Gastroesophageal sphincter (tissue), 4 donors: ENCODE results near the gene MYO1D. TPM values are rescaled to one million over a fixed set of nuclear protein-coding genes. Genes with fewer than 3 reads are reported as not detected.

ENCODE experiments used
- ATAC-seq: fragments of 150-250 bp; one replicate; pipeline ENCODE4 v1.9.1; 2016; ENCODE audit warnings: mild to moderate bottlenecking, moderate library complexity
- H3K27ac ChIP-seq, 4 donors: fragments of 200-600 bp; sonication (generic) in 3 of 4; 1 replicate in 3 of 4; 2 replicates in 1 of 4; pipeline ENCODE4 v1.5.1; 2016 to 2019
- H3K27me3 ChIP-seq: fragments of 200-600 bp; sonication (generic); one replicate; pipeline ENCODE4 v1.5.1; 2019
- H3K36me3 ChIP-seq, 2 donors: fragments of 200-600 bp; sonication (generic); one replicate each; pipeline ENCODE4 v1.5.1; 2019; ENCODE audit warnings: control low read depth in 1 of 2
- H3K4me1 ChIP-seq, 3 donors: fragments of 200-600 bp; sonication (generic); 1 replicate in 2 of 3; 2 replicates in 1 of 3; pipeline ENCODE4 v1.5.1; 2016 to 2019; ENCODE audit warnings: control low read depth in 2 of 3
- H3K4me3 ChIP-seq, 2 donors: fragments of 200-600 bp; sonication (generic); one replicate each; pipeline ENCODE4 v1.5.1; 2019; ENCODE audit warnings: mild to moderate bottlenecking in 1 of 2, moderate library complexity in 1 of 2
- H3K9me3 ChIP-seq, 3 donors: fragments of 200-600 bp; sonication (generic); one replicate each; pipeline ENCODE4 v1.5.1; 2017 to 2019; ENCODE audit warnings: control low read depth in 2 of 3
- EP300 ChIP-seq: sonication (generic); formaldehyde crosslinking; IDR thresholded peaks from one replicate; pipeline ENCODE4 v1.6.1; 2017; ENCODE audit warnings: antibody characterized with exemption, mild to moderate bottlenecking
- POLR2A ChIP-seq, 2 donors: fragments of 450-650 bp; IDR thresholded peaks; one replicate each; pipeline ENCODE4 v1.6.1; 2017; ENCODE audit warnings: antibody characterized with exemption in 2 of 2, mild to moderate bottlenecking in 2 of 2, moderate library complexity in 1 of 2
- POLR2AphosphoS5 ChIP-seq: sonication (generic); formaldehyde crosslinking; IDR thresholded peaks from one replicate; pipeline ENCODE4 v1.6.1; 2017; ENCODE audit warnings: antibody characterized with exemption
- WGBS, 2 donors: methylation state at CpG; one replicate each; pipeline ENCODE4 v1.1.5; 2018; ENCODE audit warnings: low coverage in 1 of 2; 5-methylcytosine and 5-hydroxymethylcytosine counted together
- total RNA-seq, 4 donors: library from RNA; depleted of rRNA; stranded (reverse); fragments of >200 nt; gene quantifications; one replicate each; pipeline ENCODE4 v1.1.0, GENCODE V29; 2016
- TF ChIP-seq, protein P1 (sequence below), 4 experiments: fragments of 200-600 bp in 2 of 4; fragments of 450-650 bp in 2 of 4; sonication (generic) in 1 of 4; IDR thresholded peaks; one replicate each; pipeline ENCODE4 v1.5.1; 2017 to 2019; ENCODE audit warnings: antibody characterized with exemption in 4 of 4, mild to moderate bottlenecking in 2 of 4, moderate library complexity in 2 of 4

Gene MYO1D
- total RNA-seq, 4 donors from 2014 or later = 28.2 to 63.5 (median 47.2) TPM

DNA sequence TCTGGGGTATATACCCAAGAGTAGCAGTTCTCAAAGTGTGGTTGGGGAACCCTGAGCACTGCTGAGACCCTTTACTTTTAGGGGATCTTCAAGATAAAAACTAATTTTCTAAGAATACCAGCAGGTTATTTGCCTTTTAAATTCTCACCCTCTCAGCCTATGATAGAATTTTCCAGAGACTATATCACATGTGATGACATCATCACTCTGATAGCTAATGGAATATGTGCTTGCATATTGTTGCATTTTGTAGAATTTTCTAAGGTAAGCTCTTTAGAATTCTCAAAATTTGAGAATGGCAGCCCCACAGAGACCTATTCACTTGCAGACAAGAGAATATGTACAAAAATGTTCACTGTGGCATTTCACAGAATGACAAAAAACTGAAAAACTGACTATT is 181.1 kb downstream of the MYO1D start:
- Histone ChIP-seq H3K4me1 (no peaks in the 10 kb centered on the region), H3K36me3 (no peaks in the 10 kb centered on the region), H3K27me3 (no peaks in the 10 kb centered on the region), H3K9me3 (no peaks in the 10 kb centered on the region), H3K27ac (no peak overlapping the region), H3K4me3 (no peak overlapping the region)
- TF ChIP-seq, protein P1, sequence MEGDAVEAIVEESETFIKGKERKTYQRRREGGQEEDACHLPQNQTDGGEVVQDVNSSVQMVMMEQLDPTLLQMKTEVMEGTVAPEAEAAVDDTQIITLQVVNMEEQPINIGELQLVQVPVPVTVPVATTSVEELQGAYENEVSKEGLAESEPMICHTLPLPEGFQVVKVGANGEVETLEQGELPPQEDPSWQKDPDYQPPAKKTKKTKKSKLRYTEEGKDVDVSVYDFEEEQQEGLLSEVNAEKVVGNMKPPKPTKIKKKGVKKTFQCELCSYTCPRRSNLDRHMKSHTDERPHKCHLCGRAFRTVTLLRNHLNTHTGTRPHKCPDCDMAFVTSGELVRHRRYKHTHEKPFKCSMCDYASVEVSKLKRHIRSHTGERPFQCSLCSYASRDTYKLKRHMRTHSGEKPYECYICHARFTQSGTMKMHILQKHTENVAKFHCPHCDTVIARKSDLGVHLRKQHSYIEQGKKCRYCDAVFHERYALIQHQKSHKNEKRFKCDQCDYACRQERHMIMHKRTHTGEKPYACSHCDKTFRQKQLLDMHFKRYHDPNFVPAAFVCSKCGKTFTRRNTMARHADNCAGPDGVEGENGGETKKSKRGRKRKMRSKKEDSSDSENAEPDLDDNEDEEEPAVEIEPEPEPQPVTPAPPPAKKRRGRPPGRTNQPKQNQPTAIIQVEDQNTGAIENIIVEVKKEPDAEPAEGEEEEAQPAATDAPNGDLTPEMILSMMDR (IDR thresholded peaks at IDR 0.05) = no peak
- TF ChIP-seq EP300 = no peak
- TF ChIP-seq POLR2AphosphoS5 = no peak
- no peak for TF ChIP-seq POLR2A (IDR thresholded peaks at IDR 0.05)
- ATAC-seq = no peak

DNA sequence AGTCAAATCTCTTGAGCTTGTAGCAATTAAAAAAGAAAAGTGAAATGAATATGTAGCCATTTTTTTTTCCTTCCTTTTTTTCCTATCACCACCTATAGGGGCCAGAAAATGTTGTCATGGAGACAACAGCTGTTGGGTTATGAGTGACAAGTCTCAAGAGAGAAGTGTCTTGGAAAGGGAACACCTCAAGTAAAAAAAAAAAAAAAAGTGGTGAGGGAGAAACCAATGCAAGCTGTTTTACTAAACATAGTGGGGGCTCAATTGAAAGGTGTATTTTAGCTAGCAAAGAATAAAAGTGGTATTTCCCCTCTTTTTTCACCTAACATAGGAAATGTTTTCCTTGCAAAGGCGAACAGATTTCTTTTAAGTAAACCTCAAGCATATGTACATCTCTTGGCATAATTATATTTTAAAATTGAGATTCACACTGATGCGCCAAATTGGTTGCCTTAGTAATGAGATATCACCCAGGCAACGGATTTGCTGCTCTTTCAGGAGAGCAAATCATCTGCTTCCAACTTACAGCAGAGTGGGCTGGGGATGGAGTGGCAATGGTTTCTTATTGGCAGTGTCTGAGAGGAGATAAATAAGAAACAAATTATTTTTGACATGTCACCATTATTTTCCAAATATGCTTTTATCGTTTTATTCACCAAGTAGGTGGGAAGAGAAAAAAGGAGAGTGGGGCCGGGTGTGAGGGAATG is 183.6 kb downstream of the MYO1D start:
- Histone ChIP-seq H3K27ac (no peak overlapping the region), H3K4me3 (no peak overlapping the region), H3K27me3 (no peaks in the 10 kb centered on the region), H3K4me1 (no peaks in the 10 kb centered on the region), H3K36me3 (no peaks in the 10 kb centered on the region), H3K9me3 (no peaks in the 10 kb centered on the region)
- no peak for ATAC-seq
- TF ChIP-seq POLR2A (IDR thresholded peaks at IDR 0.05) (no peak), POLR2AphosphoS5 (no peak)
- WGBS, 2 donors = 93 to 95% methylated on average over 5 of the region's 5 CpGs

DNA sequence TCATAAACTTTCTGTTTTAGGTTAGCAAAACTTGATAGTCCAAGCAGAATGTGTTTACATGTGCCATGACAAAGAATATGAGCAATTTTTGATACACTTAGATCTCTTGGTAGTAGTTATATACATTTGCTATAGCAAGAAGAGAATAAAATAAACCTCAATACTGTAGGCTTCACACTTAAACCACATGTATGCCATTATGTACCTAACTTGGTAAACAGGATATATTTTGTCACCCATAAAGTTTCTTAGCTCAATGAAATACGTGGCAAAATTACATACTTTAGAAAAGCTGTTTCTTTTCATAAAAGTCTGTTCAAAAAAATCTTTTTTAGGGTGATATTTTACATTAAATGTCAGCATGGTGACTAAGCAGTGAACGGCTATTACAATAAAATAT is 184.7 kb downstream of the MYO1D start:
- H3K36me3 ChIP-seq = no peaks in the 10 kb centered on the region
- WGBS, 2 donors = 75 to 79% methylated on average over 2 of the region's 2 CpGs
- no peak for ATAC-seq
- no peak overlapping the region for H3K27ac ChIP-seq
- H3K9me3 ChIP-seq = no peaks in the 10 kb centered on the region
- no peaks in the 10 kb centered on the region for H3K27me3 ChIP-seq
- TF ChIP-seq EP300 (no peak), POLR2AphosphoS5 (no peak)
- no peak overlapping the region for H3K4me3 ChIP-seq
- H3K4me1 ChIP-seq = no peaks in the 10 kb centered on the region

DNA sequence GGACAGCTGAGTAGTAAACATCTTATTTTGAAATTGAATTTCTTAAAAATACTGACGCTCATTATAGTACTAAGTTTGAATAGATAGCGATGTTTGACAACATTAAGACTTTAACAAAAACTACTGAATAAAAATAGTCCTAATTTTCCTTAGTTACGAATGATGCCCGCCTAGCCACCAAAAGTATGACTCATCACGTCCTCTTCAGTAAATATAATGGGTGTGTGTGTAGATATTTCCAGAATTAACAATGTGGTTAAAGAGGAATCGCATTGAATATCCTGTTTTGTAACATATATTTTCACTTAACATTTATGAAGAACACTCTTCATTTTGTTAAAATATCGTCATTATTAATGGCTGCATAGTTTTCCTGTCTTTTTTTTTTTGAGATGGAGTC is 187.6 kb downstream of the MYO1D start:
- Histone ChIP-seq H3K36me3 (no peaks in the 10 kb centered on the region), H3K27me3 (no peaks in the 10 kb centered on the region), H3K27ac (no peak overlapping the region), H3K9me3 (peaks cover 0 to 6% (median 0%) of the 10 kb centered on the region in 3 donors), H3K4me3 (no peak overlapping the region), H3K4me1 (no peaks in the 10 kb centered on the region)
- ATAC-seq = no peak
- TF ChIP-seq EP300 (no peak), POLR2A (IDR thresholded peaks at IDR 0.05) (no peak), POLR2AphosphoS5 (no peak)
- TF ChIP-seq, protein P1 (IDR thresholded peaks at IDR 0.05) = no peak
- 85 to 88% methylated on average over 7 of the region's 7 CpGs for WGBS, 2 donors

DNA sequence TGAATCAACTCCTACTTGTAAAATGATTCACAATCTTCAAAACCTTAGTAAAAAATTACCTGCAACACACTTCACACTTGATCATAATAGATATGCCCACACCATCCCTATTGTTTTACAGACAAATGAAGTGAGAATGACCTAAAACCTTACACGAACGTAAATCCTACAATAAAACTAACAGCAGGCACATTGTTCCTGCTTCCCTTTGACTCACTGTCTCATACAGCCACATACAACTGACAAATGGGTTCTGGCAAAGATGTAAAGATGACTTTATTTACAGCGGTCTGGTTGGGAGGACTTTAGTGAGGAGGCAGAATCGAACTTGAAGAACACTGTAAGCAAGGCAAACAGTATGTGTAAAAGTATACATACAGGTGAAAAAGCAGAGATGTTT is 188.7 kb downstream of the MYO1D start:
- no peaks in the 10 kb centered on the region for H3K36me3 ChIP-seq
- WGBS, 2 donors = 22 to 48% methylated on average over 4 of the region's 4 CpGs
- ATAC-seq = no peak
- H3K27me3 ChIP-seq = no peaks in the 10 kb centered on the region
- H3K9me3 ChIP-seq = peaks cover 0 to 6% (median 0%) of the 10 kb centered on the region in 3 donors
- no peak overlapping the region for H3K4me3 ChIP-seq
- H3K4me1 ChIP-seq = no peaks in the 10 kb centered on the region
- H3K27ac ChIP-seq = no peak overlapping the region
- no peak for TF ChIP-seq POLR2AphosphoS5

DNA sequence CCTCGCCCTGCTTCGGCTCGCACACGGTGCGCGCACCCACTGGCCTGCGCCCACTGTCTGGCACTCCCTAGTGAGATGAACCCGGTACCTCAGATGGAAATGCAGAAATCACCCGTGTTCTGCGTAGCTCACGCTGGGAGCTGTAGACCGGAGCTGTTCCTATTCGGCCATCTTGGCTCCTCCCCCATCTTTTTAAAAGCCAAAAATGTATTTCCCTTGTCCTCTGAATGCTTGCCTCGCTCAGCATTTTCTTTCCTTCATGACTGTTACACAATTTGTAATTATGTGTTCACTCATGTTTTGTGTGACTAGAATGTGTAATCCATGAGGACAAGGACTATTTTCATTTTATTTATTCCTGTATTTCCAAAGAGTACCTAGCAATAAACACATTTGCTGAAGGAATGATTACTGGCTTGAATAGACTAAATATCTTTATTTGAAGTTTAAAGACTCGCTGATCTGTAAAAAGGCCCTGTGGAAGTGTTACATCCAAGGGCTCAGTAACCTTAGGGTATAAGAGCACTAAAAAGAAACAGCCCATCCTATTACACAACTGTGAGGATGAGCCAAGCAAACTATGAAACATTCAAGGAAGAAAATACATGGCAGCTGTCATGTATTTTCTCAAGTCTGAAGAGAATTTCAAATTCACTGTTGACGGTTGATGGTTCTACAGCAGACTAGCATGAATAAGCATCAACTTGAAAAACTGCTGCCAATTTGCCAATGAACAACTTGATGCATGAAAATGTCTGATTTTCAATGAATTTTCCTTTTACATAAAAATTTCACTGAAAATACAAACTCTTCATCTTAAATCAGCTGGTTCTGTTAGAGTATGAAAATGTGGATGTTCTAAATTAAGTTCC is 192.6 kb downstream of the MYO1D start:
- ATAC-seq = no peak
- Histone ChIP-seq H3K27ac (no peak overlapping the region), H3K9me3 (peaks cover 0 to 6% (median 0%) of the 10 kb centered on the region in 3 donors), H3K4me1 (no peaks in the 10 kb centered on the region), H3K4me3 (no peak overlapping the region), H3K27me3 (no peaks in the 10 kb centered on the region), H3K36me3 (no peaks in the 10 kb centered on the region)
- 88 to 94% methylated on average over 3 to 9 of the region's 16 CpGs for WGBS, 2 donors
- TF ChIP-seq, protein P1 (IDR thresholded peaks at IDR 0.05) = no peak
- no peak for TF ChIP-seq EP300
- TF ChIP-seq POLR2AphosphoS5 = no peak
- TF ChIP-seq POLR2A (IDR thresholded peaks at IDR 0.05) = no peak
